ENCODE data around the gene OIT3.

Gene OIT3

GRCh38 chr10:72954230-72954595 is 60.7 kb downstream of the OIT3 start:
- DNase-seq: no peak

GRCh38 chr10:72954596-72955554 is 61.3 kb downstream of the OIT3 start, which contains the start of gene PLA2G12B:
PLA2G12B (minus strand) TSS chr10:72954806; CDS start chr10:72954685, 121 bp downstream.
- no peak for DNase-seq

DNA sequence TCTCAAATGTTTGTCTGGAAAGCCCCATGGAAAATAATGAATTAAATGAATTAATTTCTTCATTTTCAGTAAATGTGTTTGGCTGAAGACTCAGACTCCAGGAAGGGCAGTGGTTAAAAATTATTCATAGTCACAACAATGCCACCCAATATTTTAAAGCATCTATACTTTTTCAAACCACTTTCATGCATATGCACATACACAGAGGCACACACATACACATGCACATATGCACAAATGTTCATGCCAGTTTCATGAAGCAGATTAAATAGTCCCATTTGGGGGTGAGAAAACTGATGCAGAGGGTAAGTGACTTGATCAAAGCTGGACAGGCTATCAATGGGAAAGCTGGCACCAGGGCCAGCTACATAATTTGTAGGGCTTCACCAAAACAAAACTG is 62.5 kb downstream of the OIT3 start:
- DNase-seq: no peak

- no peak for DNase-seq
Observed at GRCh38 chr10:72976886-72977285, 83.3 kb downstream of the OIT3 start.

DNA sequence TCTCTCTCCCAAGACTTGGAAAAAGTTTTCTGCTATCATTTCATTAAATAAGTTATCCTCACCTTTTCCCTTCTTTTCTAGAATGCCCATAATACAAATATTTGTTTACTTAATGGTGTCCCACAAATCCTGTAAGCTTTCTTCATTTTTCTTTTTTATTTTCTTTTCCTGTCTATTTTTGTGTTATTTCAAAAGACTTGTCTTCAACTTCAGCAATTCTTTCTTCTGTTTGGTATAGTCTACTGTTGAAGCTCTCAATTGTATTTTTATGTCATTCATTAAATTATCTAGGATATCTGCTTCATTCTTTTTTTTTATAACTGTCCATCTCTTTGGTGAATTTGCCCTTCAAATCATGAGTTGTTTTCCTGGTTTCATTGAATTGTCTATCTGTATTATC is 86.2 kb downstream of the OIT3 start:
- DNase-seq: no peak

DNA sequence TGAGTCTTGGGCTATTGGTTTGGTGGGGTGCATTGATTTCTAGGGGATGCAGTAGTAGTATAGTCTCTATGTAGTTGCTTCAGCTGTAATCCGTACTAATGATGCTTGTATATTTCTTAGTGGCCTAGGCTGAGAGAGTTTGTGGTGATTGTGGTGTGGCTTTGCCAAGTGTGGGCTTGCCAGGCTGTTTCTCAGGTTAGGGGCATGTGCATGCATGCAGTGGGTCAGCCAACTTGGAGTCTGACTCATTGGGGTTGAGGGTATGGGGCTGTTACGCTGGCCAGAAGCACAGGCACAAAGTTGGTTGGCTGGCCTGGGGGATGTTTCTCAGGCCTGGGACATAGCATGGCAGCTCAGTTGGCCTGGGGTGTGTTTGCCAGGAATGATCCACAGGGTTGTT is 86.8 kb downstream of the OIT3 start:
- no peak for DNase-seq

- no peak for DNase-seq
Observed at GRCh38 chr10:72981028-72981881, 87.7 kb downstream of the OIT3 start.

GRCh38 chr10:72981882-72982529 is 88.5 kb downstream of the OIT3 start:
- no peak for DNase-seq

Data from activated naive CD4-positive, alpha-beta T cell (primary cell).